ENCODE results near the gene TUBB4A. TPM values are rescaled to one million over a fixed set of nuclear protein-coding genes. Genes with fewer than 3 reads are reported as not detected.
A peak's percentile ranks its signal among the peaks of the same experiment; 100 is the strongest.
"Not testable (repeated sequence)": the region's sequence is repeated elsewhere in the genome, so short reads cannot be mapped to it uniquely, and the experiment has no call there.

TUBB4A gene
- total RNA-seq, 2 donors from 2014 or later, result 0.44 to 1.4 TPM

DNA sequence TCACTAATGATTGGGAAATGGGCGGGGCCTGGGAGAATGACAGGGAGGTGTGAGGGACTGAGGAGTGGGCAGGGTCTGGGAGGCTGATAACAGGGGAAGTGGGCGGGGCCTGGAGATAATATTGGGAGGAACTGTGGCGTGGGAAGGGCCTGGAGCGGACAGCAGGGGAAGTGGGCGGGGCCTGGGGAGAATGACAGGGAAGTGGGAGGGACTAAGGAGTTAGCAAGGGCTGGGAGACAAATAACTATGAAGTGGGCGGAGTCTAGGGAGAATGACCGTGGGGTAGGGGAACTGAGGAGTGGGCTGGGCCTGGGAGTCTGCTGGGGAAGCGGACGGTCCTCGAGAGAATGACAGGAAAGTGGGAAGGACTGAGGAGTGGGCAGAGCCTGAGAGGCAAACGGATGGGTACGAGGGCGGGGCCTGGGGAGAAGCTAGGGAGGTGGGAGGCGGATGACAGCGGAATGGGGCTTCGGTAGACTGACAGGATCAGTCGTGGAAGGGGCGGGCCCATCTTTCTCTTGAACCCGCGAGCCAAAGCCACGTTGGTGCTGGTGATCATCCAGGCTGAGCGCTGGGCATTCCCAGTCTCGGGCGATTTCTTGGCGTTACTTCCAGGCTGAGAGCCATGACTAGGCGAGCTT is 14.0 kb upstream of the TUBB4A start:
- intact Hi-C loops (cut with DNase I), result loop anchor here (2.0 to 10.0 kb wide), 2 partner anchors 117 to 349 kb away; no protein-coding TSS in a partner anchor
- Histone ChIP-seq H3K4me3 (peak overlapping the region; percentile 59), H3K27me3 (no peaks in the 10 kb centered on the region), H3K9me3 (no peaks in the 10 kb centered on the region), H3K9ac (ENCODE audit: low read depth in 2 of 2, low read length in 2 of 2) (peak overlapping the region; percentile 71 to 78), H3K36me3 (no peaks in the 10 kb centered on the region), H3K4me1 (no peaks in the 10 kb centered on the region), H3K27ac (peak overlapping the region; percentile 63)
- DNase-seq, result peak; percentile 97
- TF ChIP-seq, protein P1, sequence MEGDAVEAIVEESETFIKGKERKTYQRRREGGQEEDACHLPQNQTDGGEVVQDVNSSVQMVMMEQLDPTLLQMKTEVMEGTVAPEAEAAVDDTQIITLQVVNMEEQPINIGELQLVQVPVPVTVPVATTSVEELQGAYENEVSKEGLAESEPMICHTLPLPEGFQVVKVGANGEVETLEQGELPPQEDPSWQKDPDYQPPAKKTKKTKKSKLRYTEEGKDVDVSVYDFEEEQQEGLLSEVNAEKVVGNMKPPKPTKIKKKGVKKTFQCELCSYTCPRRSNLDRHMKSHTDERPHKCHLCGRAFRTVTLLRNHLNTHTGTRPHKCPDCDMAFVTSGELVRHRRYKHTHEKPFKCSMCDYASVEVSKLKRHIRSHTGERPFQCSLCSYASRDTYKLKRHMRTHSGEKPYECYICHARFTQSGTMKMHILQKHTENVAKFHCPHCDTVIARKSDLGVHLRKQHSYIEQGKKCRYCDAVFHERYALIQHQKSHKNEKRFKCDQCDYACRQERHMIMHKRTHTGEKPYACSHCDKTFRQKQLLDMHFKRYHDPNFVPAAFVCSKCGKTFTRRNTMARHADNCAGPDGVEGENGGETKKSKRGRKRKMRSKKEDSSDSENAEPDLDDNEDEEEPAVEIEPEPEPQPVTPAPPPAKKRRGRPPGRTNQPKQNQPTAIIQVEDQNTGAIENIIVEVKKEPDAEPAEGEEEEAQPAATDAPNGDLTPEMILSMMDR (IDR thresholded peaks at IDR 0.05), result no peak

DNA sequence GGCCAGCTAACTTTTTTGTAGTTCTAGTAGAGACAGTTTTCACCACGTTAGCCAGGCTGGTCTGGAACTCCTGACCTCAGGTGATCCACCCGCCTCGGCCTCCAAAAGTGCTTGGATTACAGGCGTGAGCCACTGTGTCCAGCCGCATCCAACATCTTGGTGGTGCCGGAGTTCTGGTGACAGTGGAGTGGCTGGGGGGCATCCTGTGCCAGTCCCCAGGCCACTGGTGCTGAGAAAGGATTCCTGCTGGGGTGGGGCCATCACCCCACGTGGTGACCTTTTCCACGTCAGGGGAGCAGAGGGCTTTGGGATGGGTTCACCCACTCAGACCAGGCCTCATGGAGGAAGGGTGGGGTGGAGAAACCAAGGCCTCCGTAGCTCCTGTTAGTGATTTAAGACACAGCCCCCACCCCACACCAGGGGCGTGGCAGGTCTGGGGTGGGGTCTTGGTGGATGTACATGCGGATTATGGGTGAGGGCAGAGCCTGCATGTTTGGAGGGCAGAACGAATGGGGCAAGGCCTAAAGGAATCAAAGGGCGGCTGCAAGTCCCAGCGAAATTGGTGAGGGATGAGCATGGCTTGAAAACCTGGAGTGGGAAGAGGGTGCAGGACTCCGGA is 12.9 kb upstream of the TUBB4A start:
- intact Hi-C loops (cut with DNase I), result loop anchor here (10.0 kb wide), 1 partner anchor 350 kb away; no protein-coding TSS in a partner anchor
- Histone ChIP-seq H3K27ac (no peak overlapping the region), H3K9ac (ENCODE audit: low read depth in 2 of 2, low read length in 2 of 2) (no peak overlapping the region), H3K4me1 (no peaks in the 10 kb centered on the region), H3K36me3 (no peaks in the 10 kb centered on the region), H3K27me3 (no peaks in the 10 kb centered on the region), H3K4me3 (no peak overlapping the region), H3K9me3 (no peaks in the 10 kb centered on the region)
- no peak for DNase-seq
- TF ChIP-seq, protein P1 (IDR thresholded peaks at IDR 0.05), result no peak

DNA sequence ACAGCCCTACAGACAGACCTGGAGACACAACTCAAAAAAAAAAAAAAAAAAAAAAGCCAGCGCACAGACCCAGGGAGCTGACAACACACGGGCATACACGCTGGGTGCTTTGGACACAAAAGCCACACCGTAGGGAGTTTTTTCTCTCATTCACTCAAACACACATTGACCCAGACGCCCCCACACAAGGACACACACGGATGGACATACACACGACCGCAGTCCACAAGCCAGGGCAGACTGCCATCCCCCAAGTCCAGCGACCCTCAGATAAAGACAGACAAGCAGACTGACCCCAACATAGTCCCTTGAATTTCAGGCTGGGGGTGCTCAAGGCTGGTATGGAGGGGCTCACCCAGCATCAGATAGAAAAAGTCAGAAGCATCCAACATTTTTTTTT is 12.0 kb upstream of the TUBB4A start:
- TF ChIP-seq, protein P1 (IDR thresholded peaks at IDR 0.05), result no peak
- no peak overlapping the region for H3K9ac ChIP-seq (ENCODE audit: low read depth in 2 of 2, low read length in 2 of 2)
- intact Hi-C loops (cut with DNase I), result loop anchor here (10.0 kb wide), 1 partner anchor 351 kb away; no protein-coding TSS in a partner anchor

DNA sequence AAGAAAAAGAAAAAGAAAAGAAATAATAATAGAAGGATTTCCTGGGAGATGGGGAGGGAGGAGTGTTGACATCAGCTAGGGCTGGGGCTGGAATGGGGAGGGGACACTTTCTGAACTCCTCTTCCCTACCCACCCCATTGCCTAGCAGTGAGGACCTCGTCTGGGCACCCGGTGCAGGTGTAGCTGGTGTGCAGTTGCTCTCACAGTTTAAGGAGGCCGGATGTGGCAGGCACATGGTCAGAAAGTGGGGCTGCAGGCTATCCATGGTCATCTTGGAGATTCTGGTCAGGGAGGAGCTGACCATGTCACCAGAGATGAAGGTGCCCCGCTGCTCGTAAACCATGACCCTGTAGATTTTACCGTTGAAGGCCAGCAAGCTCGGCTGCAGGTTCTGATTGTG is 8.5 kb upstream of the TUBB4A start:
- intact Hi-C loops (cut with DNase I), result loop anchor here (10.0 kb wide), 1 partner anchor 354 kb away; no protein-coding TSS in a partner anchor
- TF ChIP-seq, protein P1 (IDR thresholded peaks at IDR 0.05), result no peak
- Histone ChIP-seq H3K27me3 (no peaks in the 10 kb centered on the region), H3K9ac (ENCODE audit: low read depth in 2 of 2, low read length in 2 of 2) (no peak overlapping the region), H3K4me1 (no peaks in the 10 kb centered on the region), H3K36me3 (no peaks in the 10 kb centered on the region), H3K4me3 (no peak overlapping the region), H3K9me3 (no peaks in the 10 kb centered on the region), H3K27ac (no peak overlapping the region)
- DNase-seq, result no peak

More for the DNA sequence above, 12.0 kb upstream of the TUBB4A start:
- H3K27me3 ChIP-seq, result no peaks in the 10 kb centered on the region
- H3K27ac ChIP-seq, result no peak overlapping the region
- no peaks in the 10 kb centered on the region for H3K9me3 ChIP-seq
- no peaks in the 10 kb centered on the region for H3K36me3 ChIP-seq
- H3K4me3 ChIP-seq, result no peak overlapping the region
- no peaks in the 10 kb centered on the region for H3K4me1 ChIP-seq
- DNase-seq, result no peak

DNA sequence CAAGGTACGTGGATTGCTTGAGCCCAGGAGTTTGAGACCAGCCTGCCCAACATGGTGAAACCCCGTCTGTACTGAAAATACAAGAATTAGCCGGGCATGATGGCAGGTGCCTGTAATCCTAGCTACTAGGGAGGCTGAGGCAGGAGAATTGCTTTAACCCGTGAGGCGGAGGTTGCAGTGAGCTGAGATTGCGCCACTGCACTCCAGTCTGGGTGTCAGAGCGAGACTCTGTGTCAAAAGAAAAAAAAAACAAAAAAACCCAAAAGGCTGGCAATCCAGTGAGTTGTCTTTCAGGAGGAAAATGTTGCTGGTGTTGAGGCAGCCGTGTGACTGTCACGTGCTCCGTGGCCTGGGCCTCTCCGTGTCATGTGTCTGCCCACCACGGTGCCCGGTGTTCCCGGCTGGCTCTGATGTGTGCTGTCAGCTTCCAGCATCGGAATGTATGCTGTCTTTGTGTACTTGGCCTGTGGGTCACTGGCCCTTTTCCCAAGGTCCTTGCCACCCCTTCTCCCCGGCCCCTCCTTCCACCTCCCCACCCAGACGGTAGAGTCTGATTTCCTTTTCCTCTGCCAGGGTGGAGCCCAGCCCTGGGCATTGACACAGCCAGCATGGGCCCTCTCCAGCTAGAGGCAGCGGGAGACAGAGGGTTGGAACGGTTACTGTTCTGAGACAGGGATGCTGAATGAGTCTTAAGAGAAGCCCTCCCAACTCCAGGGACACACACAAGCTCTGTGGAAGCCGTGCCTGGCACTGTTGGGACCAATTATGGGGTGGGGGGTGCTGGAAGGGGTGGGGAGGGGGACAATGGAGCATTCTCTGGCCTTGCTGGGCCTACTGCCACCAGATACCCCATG is 7.2 kb upstream of the TUBB4A start:
- H3K9ac ChIP-seq (ENCODE audit: low read depth in 2 of 2, low read length in 2 of 2), result no peak overlapping the region
- no peak overlapping the region for H3K27ac ChIP-seq
- H3K27me3 ChIP-seq, result no peaks in the 10 kb centered on the region
- intact Hi-C loops (cut with DNase I), result no loop called here
- no peaks in the 10 kb centered on the region for H3K9me3 ChIP-seq
- no peak overlapping the region for H3K4me3 ChIP-seq
- TF ChIP-seq, protein P1 (IDR thresholded peaks at IDR 0.05), result no peak
- DNase-seq, result no peak
- no peaks in the 10 kb centered on the region for H3K36me3 ChIP-seq
- no peaks in the 10 kb centered on the region for H3K4me1 ChIP-seq

DNA sequence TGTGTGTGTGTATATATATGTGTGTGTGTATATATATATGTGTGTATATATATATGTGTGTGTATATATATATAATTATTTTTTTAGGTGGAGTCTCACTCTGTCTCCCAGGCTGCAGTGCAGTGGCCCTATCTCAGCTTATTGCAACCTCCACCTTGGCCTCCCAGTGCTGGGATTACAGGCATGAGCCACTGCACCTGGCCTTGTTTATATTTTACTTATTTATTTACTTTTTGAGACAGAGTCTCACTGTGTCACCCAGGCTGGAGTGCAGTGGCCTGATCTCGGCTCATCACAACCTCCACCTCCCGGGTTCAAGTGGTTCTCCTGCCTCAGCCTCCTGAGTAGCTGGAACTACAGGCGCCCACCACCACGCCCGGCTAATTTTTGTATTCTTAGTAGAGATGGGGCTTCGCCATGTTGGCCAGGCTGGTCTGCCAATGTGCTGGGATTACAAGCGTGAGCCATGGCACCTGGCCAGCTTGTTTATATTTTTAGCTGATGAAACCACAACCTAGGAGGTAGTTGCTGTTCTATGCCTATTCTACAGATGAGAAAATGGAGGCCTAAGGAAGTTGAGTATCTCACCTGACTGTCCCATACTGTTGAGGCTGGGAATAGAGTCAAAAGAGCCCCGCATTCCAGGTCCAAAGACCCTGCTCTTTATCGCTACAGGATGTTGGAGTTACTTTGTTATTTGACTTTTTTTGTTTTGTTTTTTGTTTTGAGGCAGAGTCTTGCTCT is 6.1 kb upstream of the TUBB4A start:
- H3K9ac ChIP-seq (ENCODE audit: low read depth in 2 of 2, low read length in 2 of 2); H3K27me3 ChIP-seq; DNase-seq; H3K36me3 ChIP-seq; intact Hi-C loops (cut with DNase I); H3K27ac ChIP-seq; H3K9me3 ChIP-seq; H3K4me1 ChIP-seq; H3K4me3 ChIP-seq: not testable (repeated sequence)
